ENCODE measurements around the gene SPNS2.
"Not testable (repeated sequence)": the region's sequence is repeated elsewhere in the genome, so short reads cannot be mapped to it uniquely, and the experiment has no call there.

Gene SPNS2

DNA sequence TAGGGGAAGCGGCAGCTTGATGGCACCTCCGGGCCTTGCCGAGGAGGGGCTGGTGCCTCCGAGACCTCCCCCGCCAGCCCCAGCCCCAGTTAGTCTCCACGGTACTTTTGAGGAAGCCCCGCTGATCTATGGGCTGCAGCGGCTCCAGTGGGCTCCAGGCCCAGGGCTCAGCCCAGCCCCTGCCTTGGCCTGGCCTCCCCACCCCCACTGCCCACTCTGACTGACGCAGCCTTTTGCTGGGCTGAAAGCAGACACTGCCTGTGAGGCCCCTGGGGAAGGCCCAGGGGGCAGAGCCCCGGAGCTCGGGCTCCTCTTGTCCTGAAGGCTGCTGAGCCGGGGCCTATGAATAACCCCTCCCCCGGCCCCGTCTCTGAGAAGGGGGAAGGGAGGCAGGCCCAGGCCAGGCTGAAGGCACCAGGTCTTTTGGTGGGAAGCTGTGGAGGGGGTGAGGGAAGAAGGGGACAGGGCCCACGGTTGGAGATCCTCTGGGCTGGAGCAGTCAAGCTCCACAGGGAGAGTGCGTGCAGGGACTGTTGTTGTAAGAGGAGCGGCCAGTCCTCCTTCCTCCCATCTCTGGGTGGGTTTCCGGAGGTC, 78.1 kb downstream of the SPNS2 start:
- DNase-seq: no peak

DNA sequence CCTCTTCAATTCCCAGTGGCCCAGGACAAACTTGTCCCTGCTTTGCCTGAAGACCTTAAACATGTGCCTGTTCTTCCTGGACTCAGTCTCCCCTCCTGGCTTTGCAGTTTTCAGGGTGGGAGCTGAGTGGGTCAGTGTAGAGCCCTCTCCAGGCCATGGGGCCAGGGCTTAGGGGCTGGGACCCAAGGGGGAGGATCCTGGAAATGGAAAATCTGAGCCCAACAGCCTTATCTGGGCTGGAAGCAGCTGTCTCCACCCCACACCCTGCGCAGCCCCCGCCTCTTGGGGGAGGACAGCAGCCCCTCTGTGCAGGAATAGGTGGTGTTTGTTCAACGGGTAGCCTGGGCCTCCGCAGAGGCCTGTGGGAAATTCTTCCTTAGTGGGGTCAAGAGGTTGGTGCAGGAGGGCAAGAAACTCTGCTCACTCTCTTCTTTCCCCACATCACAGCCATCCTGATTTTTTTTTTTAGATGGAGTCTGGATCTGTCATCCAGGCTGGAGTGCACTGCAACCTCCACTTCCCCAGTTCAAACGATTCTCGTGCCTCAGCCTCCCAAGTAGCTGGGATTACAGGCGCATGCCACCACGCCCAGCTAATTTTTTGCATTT, 78.8 kb downstream of the SPNS2 start:
- DNase-seq: no peak

DNA sequence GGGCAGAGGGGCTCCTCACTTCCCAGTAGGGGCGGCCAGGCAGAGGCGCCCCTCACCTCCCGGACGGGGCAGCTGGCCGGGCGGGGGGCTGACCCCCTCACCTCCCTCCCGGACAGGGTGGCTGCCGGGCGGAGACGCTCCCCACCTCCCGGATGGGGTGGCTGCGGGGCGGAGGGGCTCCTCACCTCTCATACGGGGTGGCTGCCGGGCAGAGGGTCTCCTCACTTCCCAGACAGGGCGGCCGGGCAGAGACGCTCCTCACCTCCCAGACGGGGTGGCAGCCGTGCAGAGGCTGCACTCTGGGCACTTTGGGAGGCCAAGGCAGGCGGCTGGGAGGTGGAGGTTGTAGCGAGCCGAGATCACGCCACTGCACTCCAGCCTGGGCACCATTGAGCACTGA, 79.7 kb downstream of the SPNS2 start:
- not testable (repeated sequence) for DNase-seq

DNA sequence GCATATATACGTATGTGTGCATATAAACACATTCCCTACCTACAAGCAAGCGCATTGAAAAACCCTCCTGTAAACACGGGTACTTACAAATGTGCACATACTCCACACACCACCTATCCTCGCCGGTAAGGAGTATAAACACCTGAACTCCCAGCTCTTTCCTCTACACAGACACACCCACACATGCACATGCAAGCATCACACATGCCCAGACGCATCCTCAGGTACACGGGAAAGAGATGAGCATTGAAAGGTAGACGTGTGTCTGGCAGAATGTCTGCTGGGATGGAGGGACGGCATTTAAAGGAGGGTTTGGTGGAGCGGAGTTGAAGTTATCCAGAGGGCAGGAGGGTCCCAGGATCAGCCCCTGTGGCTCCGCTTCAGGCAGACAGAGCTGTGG, 81.0 kb downstream of the SPNS2 start:
- DNase-seq: no peak

DNA sequence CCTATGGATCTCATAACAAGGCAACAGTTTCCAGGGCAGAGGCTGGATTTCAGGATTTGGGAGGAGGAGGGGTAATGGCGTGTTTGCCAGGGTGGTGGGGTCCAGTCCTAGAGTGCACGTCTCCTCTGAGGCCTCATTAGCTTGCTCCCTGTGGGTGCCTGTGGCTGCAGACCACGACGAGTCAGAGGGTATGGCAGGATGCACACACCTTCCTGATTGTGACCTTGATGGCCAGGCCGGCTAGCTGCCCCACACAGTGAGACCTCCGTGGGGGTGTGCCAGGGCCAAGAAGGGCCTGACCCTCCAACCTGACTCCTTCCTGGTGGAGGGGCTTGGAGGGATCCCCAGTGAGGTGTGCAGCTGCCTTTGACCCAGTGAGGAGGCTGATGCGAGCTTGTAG, 81.6 kb downstream of the SPNS2 start:
- no peak for DNase-seq

DNA sequence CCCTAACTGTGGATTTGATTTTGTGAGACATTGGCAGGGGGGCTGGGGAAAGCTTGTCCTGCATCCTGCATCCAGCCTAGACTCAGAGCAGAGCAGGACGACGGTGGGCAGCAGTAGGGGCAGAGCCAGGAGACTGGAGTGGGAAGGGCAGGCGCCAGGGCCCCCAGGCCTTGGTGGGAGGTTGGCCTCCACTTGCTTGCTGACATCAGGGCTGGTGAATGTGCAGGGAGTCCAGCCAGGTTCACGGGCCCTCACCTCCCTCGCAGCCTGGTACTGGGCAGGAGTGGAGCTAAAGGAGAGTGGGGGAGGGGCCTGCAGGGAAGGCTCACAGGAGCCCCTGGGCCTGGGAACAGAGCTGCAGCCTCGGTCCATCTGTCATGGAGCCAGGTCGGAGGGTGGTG, 83.4 kb downstream of the SPNS2 start:
- no peak for DNase-seq

DNA sequence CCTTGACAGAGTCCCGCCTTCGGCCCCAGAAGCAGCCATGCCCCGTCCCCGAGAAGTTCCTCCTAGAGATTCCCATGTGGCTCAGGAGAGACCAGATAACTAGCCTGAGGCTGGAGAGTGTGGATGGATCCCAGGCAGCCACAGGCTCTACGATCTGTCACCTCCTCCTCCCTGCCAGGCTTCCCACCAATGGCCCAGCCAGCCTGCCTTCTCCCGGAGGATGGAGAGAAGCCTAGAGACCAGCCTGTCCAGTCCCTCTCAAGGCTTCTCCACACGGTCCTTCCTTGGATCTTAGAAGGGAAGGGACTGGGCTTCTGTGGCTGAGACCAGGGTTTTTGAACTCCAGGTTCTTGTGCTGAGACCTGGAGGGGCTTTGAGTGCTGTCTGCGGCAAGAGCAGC, 84.0 kb downstream of the SPNS2 start:
- no peak for DNase-seq

DNA sequence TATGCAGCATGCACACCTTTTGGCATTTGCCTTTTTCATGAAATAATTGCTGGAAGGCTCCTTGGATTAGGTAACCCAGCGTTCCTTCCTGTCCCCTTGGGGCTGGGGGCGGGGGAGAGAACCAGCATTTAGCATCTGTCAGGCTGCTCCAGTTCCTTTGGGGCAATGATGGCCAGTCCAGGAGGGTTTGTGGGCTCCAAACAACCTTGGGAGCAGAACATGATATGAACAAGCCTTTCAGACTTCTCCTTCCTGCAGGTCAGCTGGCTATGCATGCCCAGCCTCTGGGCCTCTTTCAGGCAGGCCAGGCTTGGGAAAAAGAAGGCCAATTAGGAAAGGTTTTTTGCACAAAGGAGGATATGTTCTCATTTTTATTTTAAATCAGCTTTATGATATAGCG, 84.5 kb downstream of the SPNS2 start:
- DNase-seq: no peak

DNA sequence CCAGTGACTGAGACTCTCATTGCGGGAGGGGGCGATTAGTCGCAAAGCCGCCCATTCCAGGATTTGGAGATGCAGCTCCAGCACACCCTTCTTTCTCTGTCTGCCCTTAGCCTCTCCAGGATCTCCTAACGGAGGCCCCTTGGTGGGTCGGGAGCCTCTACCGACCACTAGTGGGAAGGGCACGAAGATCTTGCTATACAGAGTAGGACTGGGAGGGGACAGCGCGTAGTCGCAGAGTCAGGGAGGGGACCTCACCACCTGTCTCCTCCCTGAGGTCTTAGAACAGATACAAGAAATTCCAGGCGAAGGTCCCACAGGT, 85.1 kb downstream of the SPNS2 start:
- DNase-seq: no peak

DNA sequence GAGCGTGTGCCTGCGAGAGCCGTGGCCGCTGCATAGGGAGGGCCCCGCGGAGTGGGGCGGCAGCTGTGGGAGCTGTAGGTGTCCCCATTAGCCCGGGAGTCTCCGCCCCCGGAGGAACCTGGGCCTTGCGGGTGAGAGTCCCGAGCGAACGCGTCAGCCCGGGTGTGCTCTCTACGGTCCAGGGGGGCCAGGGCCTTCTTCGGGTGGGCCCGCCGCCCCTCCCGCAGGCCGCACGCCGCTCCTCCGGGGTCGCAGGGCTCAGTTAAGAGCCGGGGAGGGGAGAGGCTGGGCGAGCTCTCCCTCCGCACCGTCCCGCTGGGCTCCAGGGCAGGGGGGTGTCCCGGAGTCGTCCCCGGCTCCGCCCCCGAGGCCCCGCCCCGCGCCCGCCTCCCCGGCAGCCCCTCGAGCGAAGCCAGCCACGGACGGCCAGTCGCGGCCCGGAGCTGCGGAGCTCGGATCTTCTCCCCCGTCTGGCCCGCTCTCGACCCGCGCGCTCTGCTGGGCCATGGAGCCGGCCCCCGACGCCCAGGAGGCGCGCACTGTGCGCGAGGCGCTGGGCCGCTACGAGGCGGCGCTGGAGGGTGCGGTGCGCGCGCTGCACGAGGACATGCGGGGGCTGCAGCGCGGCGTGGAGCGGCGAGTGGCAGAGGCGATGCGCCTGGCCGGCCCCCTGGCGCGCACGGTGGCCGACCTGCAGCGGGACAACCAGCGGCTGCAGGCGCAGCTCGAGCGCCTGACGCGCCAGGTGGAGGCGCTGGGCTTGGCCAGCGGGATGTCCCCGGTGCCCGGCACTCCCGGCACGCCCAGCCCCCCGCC, 85.6 kb downstream of the SPNS2 start, which contains the start of gene SMTNL2:
SMTNL2 (plus strand) TSS at position 429 of the 816 bp plus-strand sequence; CDS start at position 506, 77 bp downstream.
- DNase-seq: peak; percentile 14 to 34

DNA sequence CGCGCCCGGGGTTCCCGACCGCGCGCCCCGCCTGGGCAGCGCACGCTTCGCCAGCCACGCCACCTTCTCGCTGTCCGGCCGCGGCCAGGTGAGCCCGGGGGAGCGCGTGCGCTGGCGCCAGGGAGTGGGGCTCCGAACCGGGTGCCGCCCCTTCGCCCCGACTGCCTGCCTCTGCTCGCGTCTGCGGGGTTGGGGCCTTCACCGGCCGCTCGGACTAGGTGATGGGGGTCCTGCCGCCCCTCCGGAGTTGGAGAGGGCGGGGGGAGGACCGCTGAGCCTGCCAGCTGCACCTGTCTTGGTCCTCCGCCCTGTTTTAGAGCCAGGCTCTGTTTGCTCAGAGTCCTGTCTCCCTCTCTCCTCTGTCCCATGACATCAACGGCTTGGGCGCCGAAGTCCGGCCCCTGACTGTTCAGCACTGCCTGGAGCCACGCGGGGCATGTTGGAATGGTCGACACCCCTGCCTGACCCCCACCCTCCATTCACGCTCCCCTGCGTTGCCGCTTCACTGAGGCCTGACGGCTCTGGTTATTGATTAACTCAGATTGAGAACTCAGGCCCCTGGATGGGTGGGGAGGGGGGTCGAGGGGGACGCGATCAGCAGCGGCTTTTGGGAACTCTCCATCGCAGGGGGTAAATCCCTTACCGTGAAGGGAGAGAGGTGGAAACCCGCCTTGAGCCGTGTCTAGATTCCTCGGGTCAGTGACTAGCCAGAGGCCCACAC, 86.4 kb downstream of the SPNS2 start:
- no peak for DNase-seq

DNA sequence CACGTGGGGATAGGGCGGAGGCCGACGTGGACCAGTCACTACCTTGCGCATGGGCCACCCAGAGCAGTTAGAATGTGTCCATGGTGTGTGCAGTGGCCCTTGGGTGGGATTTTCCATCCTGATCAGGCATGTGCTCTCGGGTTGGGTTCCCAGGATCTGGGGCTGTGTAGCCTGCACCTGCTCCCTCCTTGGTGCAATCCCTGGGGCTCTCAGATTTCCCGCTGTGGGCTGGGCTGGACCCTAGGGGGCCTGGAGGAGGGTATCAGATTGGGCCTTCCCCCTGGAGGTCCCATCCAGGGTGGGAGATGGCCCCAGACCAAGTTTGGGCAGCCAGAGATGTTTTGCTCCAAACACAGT, 86.9 kb downstream of the SPNS2 start:
- DNase-seq: no peak

DNA sequence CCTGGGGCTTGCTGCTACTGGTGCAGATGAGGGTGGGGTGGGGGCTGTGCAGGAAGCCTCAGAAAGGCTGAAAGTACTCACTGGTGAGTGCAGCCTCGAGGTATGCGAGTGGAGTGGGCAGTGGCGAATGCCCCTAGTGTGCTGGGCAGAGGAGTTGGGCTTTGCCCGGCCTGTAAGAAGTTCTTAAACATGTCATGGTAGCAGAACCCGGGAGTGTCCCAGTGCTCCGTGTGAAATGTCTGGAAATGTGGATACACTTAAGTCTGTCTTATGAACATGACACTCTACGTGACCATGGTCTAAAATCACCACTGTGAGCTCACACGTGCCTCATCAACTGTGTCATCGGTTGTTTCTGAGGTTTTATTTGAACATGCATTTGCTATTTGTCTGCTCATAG, 87.4 kb downstream of the SPNS2 start:
- DNase-seq: no peak

DNA sequence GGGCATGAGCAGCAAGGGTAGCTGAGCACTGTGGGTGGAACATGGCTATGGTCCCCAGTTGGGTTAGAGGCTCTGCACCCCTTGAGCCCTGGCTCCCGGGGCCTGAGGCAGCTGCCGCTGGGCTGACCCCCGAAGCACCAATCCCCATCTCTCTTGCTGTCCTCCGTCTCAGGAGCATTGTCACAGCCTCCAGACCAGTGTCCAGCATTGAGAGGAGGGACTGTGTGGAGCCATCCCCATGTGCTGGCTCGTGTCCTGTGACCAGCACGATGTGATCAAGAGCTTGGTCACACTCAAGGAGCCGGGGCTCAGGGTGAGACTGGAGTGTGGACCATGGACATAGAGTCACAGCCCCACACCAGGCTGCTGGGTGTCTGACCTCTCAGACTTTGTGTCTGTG, 88.5 kb downstream of the SPNS2 start:
- DNase-seq: no peak

DNA sequence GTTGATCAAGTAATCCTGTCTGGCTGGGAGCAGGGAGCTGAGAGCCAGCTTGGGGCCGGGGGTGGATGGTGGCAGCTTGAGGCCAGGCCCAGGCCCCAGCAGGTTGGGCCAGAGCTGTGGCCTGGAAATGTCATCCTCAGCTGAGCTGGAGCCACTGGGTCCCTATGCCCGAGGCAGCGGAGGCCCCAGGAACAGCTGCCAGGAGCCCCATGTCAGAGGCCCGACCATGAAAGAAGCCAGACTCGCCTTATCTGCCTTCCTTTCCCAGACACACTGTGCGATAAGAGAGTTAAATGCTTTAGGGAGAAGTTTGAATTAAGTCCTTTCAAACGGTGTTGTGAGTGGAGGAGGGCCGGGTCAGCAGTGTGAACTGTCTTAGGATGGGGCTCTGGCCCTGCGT, 89.1 kb downstream of the SPNS2 start:
- DNase-seq: no peak

DNA sequence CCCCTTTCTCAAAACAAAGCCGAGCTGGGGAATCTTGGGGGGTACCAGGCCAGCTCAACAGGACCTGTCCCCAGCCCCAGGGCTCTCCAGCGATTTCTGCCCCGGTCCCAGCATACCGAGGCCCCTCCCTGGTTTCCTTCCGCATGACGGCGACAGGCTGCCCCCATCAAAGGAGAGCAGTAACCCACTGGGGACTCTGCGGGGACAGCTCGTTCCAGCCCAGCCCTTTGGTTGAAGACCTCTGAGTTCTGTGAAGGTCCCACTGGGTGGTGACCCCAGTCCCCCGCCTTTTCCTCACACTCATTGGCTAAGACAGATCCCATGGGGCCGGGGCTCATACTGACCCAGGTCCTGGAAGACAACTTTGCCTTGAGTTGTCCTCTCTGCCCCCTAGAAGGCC, 89.7 kb downstream of the SPNS2 start:
- DNase-seq: no peak
